ENCODE data around the gene CERS6. TPM values are rescaled to one million over a fixed set of nuclear protein-coding genes. Genes with fewer than 3 reads are reported as not detected.

The CERS6 gene
- total and polyA plus RNA-seq, 4 donors, result 4.2 to 20.4 (median 10.1) TPM

DNA sequence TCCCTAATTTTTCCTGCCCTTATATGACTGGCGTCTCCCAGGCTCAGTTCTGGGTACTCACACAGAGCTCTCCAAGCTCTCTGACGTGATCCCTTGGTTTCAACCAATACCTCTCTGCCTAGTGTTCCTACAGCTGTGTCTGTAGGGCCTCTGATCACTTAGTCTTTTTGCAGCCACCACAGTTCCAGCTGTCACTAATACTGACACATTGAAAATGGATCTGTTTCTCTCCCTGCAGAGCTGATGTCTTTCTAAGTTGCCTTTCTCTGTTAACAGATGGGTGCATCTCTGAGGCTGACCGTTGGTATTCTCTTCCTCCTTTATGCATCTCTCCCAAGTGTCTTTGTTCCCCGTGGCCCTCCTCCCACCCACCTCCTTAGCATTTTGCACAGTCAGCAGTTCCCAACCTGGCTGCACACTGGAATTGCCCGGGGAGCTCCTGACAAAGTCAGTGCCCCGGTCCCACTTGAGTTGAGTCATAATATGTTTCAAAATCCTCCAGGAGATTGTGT lies 62.5 kb downstream of the CERS6 start:
- no peak overlapping the region for H3K27ac ChIP-seq (ENCODE audit: low read depth in 1 of 2, low read length in 2 of 2)
- no peak overlapping the region for H3K4me3 ChIP-seq (ENCODE audit: low read depth in 1 of 3, low read length in 3 of 3)
- no peaks in the 10 kb centered on the region for H3K9me3 ChIP-seq (ENCODE audit: control insufficient read depth in 4 of 4, low read length in 3 of 4)
- no peaks in the 10 kb centered on the region for H3K4me1 ChIP-seq (ENCODE audit: control insufficient read depth in 4 of 4, insufficient read depth in 4 of 4, low read length in 3 of 4)
- no peak for DNase-seq (ENCODE audit: low spot score)
- WGBS, result 54% methylated on average over 6 of the region's 6 CpGs
- no peaks in the 10 kb centered on the region for H3K27me3 ChIP-seq (ENCODE audit: control insufficient read depth in 4 of 4, insufficient read depth in 4 of 4, low read length in 3 of 4)
- TF ChIP-seq, protein P1, sequence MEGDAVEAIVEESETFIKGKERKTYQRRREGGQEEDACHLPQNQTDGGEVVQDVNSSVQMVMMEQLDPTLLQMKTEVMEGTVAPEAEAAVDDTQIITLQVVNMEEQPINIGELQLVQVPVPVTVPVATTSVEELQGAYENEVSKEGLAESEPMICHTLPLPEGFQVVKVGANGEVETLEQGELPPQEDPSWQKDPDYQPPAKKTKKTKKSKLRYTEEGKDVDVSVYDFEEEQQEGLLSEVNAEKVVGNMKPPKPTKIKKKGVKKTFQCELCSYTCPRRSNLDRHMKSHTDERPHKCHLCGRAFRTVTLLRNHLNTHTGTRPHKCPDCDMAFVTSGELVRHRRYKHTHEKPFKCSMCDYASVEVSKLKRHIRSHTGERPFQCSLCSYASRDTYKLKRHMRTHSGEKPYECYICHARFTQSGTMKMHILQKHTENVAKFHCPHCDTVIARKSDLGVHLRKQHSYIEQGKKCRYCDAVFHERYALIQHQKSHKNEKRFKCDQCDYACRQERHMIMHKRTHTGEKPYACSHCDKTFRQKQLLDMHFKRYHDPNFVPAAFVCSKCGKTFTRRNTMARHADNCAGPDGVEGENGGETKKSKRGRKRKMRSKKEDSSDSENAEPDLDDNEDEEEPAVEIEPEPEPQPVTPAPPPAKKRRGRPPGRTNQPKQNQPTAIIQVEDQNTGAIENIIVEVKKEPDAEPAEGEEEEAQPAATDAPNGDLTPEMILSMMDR (IDR thresholded peaks at IDR 0.05; ENCODE audit: low read depth, low read length, missing input control), result no peak
- TF ChIP-seq FOXA2 (IDR thresholded peaks at IDR 0.05), result no peak
- TF ChIP-seq RAD21 (IDR thresholded peaks at IDR 0.05), result no peak
- no peaks in the 10 kb centered on the region for H3K36me3 ChIP-seq (ENCODE audit: control insufficient read depth in 4 of 4, insufficient read depth in 3 of 4, low read depth in 1 of 4, low read length in 3 of 4)
- H3K9ac ChIP-seq (ENCODE audit: low read depth in 1 of 2, low read length in 2 of 2), result no peak overlapping the region

DNA sequence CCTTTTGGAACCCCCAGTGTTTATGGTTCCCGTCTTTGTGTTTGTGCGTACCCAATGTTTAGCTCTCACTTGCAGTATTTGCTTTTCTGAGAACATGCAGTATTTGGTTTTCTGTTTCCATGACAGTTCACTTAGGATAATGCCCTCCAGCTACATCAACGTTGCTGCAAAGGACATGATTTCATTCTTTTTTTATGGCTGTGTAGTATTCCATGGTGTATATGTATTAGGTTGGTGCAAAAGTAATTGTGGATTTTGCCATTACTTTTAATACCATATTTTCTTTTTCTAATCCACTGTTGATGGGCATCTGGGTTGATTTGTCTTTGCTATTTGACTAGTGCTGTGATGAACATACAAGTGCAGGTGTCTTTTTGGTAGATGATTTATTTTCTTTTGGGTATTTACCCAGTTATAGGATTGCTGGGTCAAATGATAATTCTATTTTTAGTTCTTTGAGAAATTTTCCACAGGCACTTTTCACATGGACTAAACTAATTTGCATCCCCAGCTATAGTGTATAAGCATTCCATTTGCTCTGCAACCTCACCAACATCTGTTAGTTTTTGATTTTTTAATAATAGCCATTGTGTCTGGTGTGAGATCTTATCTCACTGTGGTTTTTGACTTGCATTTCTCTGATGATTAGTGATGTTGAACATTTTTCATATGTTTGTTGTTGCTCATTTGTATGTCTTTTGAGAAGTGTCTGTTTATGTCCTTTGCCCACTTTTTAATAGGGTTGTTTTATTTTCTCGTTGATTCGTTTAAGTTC lies 63.6 kb downstream of the CERS6 start:
- H3K4me1 ChIP-seq (ENCODE audit: control insufficient read depth in 4 of 4, insufficient read depth in 4 of 4, low read length in 3 of 4), result no peaks in the 10 kb centered on the region
- no peak for DNase-seq (ENCODE audit: low spot score)
- H3K27me3 ChIP-seq (ENCODE audit: control insufficient read depth in 4 of 4, insufficient read depth in 4 of 4, low read length in 3 of 4), result no peaks in the 10 kb centered on the region
- no peaks in the 10 kb centered on the region for H3K36me3 ChIP-seq (ENCODE audit: control insufficient read depth in 4 of 4, insufficient read depth in 3 of 4, low read depth in 1 of 4, low read length in 3 of 4)
- no peak overlapping the region for H3K9ac ChIP-seq (ENCODE audit: low read depth in 1 of 2, low read length in 2 of 2)
- H3K4me3 ChIP-seq (ENCODE audit: low read depth in 1 of 3, low read length in 3 of 3), result no peak overlapping the region
- 89% methylated on average over 5 of the region's 5 CpGs for WGBS
- no peak overlapping the region for H3K27ac ChIP-seq (ENCODE audit: low read depth in 1 of 2, low read length in 2 of 2)
- TF ChIP-seq SP1 (IDR thresholded peaks at IDR 0.05) (no peak), GABPA (IDR thresholded peaks at IDR 0.05 in 1 of 2, conservative IDR thresholded peaks at IDR 0.05 in 1 of 2) (no peak), FOXA2 (IDR thresholded peaks at IDR 0.05) (no peak), FOXA1 (IDR thresholded peaks at IDR 0.05) (no peak), NR2F2 (IDR thresholded peaks at IDR 0.05) (no peak), JUND (IDR thresholded peaks at IDR 0.05) (no peak), EGR1 (IDR thresholded peaks at IDR 0.05; ENCODE audit: low read depth in 2 of 2) (no peak), HNF4A (conservative IDR thresholded peaks at IDR 0.05) (no peak), HNF4G (IDR thresholded peaks at IDR 0.05) (no peak), YY1 (IDR thresholded peaks at IDR 0.05) (no peak), TAF1 (conservative IDR thresholded peaks at IDR 0.05) (no peak), RXRA (IDR thresholded peaks at IDR 0.05) (no peak), RAD21 (IDR thresholded peaks at IDR 0.05) (no peak)
- TF ChIP-seq, protein P2, sequence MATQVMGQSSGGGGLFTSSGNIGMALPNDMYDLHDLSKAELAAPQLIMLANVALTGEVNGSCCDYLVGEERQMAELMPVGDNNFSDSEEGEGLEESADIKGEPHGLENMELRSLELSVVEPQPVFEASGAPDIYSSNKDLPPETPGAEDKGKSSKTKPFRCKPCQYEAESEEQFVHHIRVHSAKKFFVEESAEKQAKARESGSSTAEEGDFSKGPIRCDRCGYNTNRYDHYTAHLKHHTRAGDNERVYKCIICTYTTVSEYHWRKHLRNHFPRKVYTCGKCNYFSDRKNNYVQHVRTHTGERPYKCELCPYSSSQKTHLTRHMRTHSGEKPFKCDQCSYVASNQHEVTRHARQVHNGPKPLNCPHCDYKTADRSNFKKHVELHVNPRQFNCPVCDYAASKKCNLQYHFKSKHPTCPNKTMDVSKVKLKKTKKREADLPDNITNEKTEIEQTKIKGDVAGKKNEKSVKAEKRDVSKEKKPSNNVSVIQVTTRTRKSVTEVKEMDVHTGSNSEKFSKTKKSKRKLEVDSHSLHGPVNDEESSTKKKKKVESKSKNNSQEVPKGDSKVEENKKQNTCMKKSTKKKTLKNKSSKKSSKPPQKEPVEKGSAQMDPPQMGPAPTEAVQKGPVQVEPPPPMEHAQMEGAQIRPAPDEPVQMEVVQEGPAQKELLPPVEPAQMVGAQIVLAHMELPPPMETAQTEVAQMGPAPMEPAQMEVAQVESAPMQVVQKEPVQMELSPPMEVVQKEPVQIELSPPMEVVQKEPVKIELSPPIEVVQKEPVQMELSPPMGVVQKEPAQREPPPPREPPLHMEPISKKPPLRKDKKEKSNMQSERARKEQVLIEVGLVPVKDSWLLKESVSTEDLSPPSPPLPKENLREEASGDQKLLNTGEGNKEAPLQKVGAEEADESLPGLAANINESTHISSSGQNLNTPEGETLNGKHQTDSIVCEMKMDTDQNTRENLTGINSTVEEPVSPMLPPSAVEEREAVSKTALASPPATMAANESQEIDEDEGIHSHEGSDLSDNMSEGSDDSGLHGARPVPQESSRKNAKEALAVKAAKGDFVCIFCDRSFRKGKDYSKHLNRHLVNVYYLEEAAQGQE (IDR thresholded peaks at IDR 0.05), result no peak
- TF ChIP-seq, protein P1 (IDR thresholded peaks at IDR 0.05; ENCODE audit: low read depth, low read length, missing input control), result no peak
- TF ChIP-seq, protein P3, sequence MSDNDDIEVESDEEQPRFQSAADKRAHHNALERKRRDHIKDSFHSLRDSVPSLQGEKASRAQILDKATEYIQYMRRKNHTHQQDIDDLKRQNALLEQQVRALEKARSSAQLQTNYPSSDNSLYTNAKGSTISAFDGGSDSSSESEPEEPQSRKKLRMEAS (IDR thresholded peaks at IDR 0.05), result no peak
- TF ChIP-seq, protein P4, sequence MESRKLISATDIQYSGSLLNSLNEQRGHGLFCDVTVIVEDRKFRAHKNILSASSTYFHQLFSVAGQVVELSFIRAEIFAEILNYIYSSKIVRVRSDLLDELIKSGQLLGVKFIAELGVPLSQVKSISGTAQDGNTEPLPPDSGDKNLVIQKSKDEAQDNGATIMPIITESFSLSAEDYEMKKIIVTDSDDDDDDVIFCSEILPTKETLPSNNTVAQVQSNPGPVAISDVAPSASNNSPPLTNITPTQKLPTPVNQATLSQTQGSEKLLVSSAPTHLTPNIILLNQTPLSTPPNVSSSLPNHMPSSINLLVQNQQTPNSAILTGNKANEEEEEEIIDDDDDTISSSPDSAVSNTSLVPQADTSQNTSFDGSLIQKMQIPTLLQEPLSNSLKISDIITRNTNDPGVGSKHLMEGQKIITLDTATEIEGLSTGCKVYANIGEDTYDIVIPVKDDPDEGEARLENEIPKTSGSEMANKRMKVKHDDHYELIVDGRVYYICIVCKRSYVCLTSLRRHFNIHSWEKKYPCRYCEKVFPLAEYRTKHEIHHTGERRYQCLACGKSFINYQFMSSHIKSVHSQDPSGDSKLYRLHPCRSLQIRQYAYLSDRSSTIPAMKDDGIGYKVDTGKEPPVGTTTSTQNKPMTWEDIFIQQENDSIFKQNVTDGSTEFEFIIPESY (IDR thresholded peaks at IDR 0.05), result no peak
- TF ChIP-seq, protein P5, sequence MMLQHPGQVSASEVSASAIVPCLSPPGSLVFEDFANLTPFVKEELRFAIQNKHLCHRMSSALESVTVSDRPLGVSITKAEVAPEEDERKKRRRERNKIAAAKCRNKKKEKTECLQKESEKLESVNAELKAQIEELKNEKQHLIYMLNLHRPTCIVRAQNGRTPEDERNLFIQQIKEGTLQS (IDR thresholded peaks at IDR 0.05), result no peak
- H3K9me3 ChIP-seq (ENCODE audit: control insufficient read depth in 4 of 4, low read length in 3 of 4), result no peaks in the 10 kb centered on the region

Data from liver (tissue), 9 donors.